Left lobe of liver (tissue), 2 donors: ENCODE data around the gene SPTLC2. TPM values are rescaled to one million over a fixed set of nuclear protein-coding genes. Genes with fewer than 3 reads are reported as not detected.

ENCODE experiments used
- ATAC-seq: fragments of 200-7000 bp; cut with Tn5 transposase; one replicate; pipeline ENCODE4 v1.9.1; 2020; ENCODE audit warnings: mild to moderate bottlenecking, moderate library complexity
- DNase-seq: peaks from one replicate; pipeline ENCODE4 v3.0.0-alpha.2; 2020; ENCODE audit warnings: low spot score
- total RNA-seq: library from RNA; stranded (reverse); gene quantifications from one replicate; pipeline ENCODE4 v1.2.1, GENCODE V29; 2021
- donor health status: DM: no; HTN: no; CAD: no; lungs with moderate emphysema.
- donor health status: DM: no; HTN: yes; CAD: no.

The SPTLC2 gene
- total RNA-seq, 1 donor from 2014 or later = 8.7 TPM

- DNase-seq (no peak), ATAC-seq (no peak)
Observed at GRCh38 chr14:77623201-77623600, 6.8 kb upstream of the SPTLC2 start.

DNA sequence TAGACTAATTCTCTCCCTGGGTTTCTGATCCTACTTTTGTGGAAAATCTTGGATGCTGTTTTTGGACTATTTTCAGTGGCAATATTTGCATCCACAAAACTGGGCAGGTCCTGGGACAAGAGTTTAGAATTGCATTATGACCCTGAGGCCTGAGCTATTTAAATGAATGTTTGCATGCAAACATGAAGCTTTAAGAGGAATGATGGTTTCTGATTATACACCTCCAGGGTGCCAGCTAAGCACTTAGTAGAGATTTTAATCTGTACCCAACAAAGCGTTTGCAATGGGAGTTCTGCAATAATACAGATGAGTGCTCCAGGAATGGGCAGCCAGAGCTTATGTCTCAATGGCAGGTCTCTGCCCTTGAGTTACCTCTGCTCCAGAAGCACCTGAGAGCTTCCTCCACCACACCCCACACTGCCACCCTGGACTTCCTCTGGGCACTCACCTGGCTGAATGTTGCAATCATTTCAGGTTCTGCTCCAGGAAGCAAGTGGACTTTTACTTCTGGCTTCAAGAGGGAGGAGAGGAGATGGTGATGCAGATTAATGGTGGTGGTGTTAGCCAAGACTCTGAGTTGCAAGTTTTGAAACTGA is 6.0 kb upstream of the SPTLC2 start:
- ATAC-seq = peak; percentile 18
- DNase-seq = no peak

- no peak for ATAC-seq
- no peak for DNase-seq
Observed at GRCh38 chr14:77620222-77620870, 3.9 kb upstream of the SPTLC2 start.

DNA sequence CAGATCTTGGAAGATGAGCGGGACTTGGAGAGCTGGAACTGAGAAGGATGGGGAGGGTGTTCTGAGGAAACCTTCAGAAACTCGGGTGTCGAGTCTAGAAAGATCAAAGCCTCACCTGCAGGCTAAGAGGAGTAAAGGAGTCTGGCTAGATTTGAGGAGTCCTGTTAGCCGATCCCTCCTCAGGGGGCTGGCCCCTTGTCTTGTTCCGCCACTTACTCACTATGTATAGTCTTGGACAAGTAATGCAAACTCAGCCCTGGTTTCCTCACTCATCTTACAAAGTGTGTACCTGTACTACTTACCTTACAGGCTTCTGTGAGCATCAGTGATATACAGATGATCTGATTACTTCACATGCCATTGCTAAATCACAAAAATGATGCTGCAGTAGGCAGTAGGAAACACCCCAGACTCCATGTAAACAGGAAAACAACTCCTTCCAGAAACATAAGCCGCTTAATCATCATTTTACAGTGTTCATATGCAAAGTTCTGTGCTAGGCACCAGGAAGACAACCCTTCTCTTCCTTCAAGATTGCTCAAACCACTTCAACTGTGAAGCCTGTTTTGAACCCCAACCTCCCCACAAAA is 2.0 kb upstream of the SPTLC2 start:
- no peak for ATAC-seq
- DNase-seq = no peak

- ATAC-seq (peak; percentile 28), DNase-seq (no peak)
Observed at GRCh38 chr14:77616133-77616453, 344 bp downstream of the SPTLC2 start.

DNA sequence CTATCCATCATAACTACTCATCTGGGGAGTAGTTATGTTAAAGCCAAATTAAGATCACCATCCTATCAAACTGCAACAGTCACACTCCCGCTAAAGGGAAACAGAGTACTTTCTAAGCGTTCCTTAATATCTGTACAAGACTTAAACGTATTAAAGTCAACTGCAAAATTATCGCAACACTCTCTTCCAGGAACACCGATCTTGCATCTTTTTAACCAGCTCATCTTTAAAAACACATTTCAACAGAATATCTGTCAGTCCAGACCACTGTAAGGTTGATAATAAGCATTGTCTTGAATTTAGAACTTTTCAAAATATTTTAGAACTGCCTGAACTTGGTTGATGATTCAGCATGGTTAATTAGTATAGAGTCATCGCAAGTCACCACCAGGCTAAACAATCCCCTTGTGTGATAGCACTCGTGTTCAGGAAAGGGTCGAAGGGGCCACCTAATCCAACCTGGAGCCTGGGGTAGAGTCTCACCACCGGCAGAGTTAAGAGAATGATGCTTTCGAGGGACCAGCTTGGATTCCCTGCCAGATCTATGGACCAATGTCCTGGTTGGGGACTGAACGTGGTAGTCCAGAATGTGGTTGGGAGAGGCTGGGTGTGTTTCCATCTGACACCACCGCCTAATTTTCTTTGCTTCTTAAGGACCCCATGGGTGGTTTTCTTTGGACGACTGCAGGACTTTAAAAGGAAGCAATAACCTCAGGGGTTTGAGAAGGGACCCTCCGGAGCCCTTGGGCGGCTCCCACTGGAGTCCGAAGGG is 890 bp downstream of the SPTLC2 start:
- DNase-seq (peak; percentile 49), ATAC-seq (no peak)

DNA sequence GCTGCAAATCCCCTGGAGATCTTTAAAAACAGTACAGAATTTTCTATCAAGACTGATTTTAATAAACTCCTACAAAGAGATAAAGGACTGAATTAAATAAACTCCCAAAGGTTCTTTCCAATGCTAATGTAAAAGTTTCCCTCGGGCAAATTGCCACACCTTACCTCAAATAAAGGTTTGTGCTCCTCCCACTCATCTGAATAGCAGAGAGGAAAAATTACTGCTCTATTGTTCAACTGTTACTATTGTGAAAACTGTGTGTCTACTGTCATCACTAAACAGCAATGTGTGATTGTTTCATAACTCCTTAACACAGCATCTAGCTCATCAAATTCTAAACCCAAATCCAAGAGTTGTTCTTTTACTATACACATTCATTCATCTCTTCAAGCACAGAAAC is 3.2 kb downstream of the SPTLC2 start:
- no peak for ATAC-seq
- no peak for DNase-seq

GRCh38 chr14:77612011-77612620 is 4.3 kb downstream of the SPTLC2 start:
- ATAC-seq = no peak
- DNase-seq = no peak

GRCh38 chr14:77610553-77610952 is 5.9 kb downstream of the SPTLC2 start:
- DNase-seq = no peak
- no peak for ATAC-seq

DNA sequence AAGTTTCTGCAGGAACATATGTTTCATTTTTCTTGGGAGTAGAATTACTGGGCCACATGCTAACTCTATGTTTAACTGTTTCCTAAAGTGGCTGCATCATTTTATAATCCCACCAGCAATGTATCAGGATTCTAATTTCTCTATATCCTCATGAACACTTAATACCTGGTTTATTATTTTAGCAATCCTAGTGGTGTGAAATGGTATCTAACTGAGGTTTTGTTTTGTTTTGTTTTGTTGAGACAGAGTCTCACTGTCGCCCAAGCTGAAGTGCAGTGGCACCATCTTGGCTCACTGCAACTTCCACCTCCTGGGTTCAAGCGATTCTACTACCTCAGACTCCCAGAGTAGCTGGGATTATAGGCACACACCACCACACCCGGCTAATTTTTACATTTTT is 6.5 kb downstream of the SPTLC2 start:
- ATAC-seq = no peak
- DNase-seq = no peak

GRCh38 chr14:77607741-77608302 is 8.6 kb downstream of the SPTLC2 start:
- ATAC-seq (peak; percentile 58), DNase-seq (no peak)

- ATAC-seq = peak; percentile 26
Observed at GRCh38 chr14:77605392-77605972, 11.0 kb downstream of the SPTLC2 start.

GRCh38 chr14:77603654-77604255 is 12.7 kb downstream of the SPTLC2 start:
- ATAC-seq (peak; percentile 39), DNase-seq (no peak)

More at GRCh38 chr14:77605392-77605972, 11.0 kb downstream of the SPTLC2 start:
- no peak for DNase-seq

DNA sequence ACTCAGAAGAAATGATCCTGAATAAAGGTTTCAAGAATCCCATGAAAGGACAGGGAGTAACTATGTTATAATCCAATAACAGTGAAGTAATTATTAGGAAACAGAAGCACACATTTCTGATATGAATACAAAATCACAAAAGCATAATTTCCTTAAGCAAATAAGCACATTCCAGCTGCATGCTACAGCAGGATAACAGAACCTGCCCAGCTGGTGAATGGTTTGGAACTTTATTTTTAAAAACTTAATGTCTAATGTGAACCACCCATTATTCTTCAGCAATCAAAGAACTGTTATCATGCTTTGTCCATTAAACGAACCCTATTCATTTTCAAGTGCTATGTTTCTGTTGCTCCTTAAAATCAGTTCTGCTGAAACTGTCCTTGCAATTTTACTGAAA is 13.4 kb downstream of the SPTLC2 start:
- ATAC-seq (no peak), DNase-seq (no peak)

- ATAC-seq = no peak
- DNase-seq = no peak
Observed at GRCh38 chr14:77601846-77602619, 14.4 kb downstream of the SPTLC2 start.

- ATAC-seq (no peak), DNase-seq (no peak)
Observed at GRCh38 chr14:77599889-77600288, 16.5 kb downstream of the SPTLC2 start.

DNA sequence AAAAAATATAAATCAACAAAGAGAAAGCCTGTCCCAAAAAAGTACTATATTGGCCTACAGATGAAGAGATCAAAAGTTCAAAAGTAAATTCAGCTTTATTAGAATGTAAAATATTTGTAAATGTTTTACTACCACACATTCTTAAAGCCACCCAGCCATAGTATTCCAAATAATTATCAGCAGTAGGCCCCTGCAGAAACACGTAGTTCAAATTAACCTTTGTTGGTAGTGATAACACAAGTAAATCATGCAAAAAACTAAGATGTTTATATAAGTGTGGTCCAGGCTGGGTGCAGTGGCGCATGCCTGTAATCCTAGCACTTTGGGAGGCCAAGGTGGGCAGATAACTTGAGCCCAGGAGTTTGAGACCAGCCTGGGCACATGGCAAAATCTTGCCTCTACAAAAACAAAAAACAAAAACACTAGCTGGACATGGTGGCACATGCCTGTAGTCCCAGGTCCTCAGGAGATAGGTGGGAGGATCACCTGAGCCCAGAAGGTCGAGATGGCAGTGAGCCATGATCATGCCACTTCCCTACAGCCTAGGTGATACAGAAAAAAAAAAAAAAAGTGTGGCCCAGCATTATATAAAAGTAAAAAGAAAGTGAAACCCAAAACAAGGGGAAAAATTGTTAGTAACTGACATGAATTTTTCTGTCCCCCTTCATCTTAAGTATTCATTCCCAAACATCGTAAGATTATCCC is 17.9 kb downstream of the SPTLC2 start:
- no peak for DNase-seq
- no peak for ATAC-seq

- DNase-seq (no peak), ATAC-seq (no peak)
Observed at GRCh38 chr14:77593501-77593961, 22.9 kb downstream of the SPTLC2 start.
